NCI-H1092 treated with DMSO at 0.1 percent for 48 hours (cell line): Measurements from ENCODE around the gene CIROP.
"Not testable (repeated sequence)": the region's sequence is repeated elsewhere in the genome, so short reads cannot be mapped to it uniquely, and the experiment has no call there.

Experiments used
- DNase-seq: peaks from one replicate; lab custom pipeline; 2025; lab: John Stamatoyannopoulos, UW

Gene CIROP

DNA sequence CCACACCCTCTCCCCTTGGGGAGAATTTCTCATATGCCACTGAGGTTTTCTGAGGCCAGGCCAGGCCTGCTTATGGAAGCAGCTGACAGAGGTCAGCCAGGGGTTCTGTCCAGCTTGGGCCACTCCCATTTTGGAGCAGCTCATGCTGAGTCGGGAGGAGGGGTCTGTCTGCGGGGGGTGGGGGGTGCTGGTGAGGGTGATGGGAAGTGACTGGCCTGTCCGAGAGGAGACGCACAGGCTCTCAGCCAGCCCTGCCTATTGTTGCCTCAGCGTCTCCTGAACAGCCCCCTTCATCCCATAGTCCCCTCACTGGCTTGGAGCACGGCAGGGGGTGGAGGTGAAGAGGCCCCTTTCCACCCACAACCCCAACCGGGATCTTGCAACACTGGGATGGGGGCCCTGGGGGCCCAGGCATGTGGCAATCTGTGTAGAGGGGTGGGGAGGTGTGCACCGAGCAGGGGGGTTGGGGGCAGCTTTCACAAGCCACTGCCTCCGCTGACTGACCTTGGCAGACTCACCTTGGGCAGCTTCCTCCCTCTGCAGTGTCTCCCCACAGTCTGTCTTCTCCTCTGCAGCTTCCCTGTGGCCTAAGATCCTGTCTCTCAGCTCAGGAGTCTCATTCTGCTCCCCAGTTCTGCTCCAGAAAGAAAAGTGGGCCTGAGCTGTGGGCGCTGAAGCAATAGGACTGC is 8.8 kb upstream of the CIROP start:
- no peak for DNase-seq

DNA sequence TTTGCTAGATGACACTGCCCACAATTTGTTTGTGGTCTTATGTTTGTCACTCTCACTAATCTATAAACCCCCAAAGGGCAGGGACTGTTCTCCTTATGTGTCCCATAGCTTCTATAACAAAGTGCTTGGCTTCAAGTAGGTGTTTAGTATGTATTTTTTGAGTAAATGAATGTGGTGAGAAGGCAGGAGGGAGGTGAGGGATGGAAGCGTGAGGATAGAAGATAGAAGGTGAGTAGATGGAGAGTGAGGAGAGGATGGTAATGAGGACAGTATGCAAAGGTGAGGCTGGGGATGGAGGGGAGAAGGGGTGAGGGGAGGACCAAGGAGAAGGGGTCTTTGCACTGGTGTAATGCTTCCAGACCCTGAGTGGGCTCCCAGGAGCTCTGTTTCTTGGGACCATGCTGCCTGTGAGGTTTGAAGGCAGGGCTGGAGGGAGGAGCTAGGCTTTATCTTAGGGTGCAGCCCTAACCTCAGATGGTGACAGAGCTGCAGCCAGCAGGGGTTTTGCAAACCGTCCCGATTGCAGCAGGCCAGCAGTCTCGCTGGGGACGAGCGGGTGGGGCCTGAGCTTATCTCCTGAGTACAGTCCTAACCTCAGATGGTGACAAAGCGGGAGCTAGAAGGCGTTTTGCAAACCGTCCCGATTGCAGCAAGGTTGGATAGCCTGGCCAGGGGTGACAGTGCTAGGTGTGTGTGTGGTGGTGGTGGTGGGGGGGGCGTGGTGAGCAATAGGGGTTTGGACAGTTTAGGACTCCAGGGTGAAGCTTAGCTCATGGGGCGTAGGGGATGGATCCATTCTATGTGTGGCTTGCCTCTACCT is 7.8 kb upstream of the CIROP start:
- DNase-seq = no peak

DNA sequence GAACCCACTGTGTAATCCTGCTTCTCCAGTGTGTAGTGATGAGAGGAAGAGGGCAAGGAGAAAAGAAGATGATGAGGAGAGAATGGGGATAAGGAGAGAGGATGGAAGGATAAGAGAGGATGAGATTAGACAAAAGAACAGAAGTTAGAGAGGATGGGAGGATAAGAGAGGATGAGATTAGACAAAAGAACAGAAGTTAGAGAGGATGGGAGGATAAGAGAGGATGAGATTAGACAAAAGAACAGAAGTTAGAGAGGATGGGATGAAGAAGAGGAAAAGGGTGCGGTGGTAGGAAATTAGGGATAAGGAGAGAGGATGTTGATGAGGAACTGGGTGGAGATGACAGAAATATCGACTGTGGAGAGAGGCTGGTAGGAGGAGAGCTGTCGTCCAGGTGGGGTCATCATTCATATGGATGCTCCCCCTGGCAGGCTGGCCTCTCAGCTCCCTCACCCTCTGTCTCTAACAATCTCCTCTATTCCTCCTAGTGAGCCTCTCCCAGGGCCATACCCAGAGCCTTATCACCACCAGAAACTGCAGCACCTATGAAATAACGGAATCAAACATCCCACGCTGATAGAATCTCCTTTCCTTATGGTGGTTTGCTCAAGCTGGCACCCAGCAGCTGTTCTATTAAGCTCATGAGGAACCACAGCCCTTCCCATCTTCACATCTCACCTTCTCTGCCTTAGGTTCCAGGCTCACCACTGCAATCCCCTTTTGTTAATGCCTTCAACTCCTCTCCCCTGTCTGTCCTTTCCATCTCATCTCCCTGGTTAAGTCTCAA is 6.0 kb upstream of the CIROP start:
- DNase-seq = no peak

DNA sequence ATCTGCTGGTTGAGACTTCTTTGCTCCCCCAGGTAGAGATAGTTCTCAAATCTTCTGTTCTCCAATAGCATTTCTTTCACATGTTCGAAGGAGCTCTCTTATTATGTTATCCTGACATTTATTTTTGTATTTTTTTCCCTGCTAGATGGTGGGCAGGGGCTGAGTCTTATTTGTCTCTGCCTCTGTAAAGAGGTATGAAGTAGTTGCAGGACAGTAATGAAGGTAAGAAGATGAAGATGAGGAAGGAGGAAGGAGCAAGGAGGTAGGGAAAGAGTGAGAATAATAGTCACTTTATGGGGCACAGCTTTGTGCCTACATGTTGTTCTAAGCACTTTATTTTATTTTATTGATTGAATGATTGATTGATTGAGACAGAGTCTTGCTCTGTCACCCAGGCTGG is 5.0 kb upstream of the CIROP start:
- no peak for DNase-seq

DNA sequence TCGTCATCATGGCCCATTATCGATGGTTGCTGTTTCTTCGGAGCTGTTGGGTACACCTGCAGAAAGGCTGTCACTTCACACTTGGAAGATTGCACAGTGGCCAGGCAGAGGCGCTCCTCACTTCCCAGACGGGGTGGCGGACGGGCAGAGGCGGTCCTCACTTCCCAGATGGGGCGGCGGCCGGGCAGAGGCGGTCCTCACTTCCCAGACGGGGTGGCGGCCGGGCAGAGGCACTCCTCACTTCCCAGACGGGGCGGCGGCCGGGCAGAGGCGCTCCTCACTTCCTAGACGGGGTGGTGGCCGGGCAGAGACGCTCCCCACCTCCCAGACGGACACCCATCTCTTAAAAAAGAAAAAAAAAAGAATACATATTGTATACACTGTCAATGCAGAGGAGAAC is 3.4 kb upstream of the CIROP start:
- DNase-seq = not testable (repeated sequence)

DNA sequence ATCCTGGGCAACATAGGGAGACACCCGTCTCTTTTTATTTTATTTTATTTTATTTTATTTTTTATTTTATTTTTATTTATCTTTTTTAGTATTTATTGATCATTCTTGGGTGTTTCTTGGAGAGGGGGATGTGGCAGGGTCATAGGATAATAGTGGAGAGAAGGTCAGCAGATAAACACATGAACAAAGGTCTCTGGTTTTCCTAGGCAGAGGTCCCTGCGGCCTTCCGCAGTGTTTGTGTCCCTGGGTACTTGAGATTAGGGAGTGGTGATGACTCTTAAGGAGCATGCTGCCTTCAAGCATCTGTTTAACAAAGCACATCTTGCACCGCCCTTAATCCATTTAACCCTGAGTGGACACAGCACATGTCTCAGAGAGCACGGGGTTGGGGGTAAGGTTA is 2.8 kb upstream of the CIROP start:
- DNase-seq = not testable (repeated sequence)

DNA sequence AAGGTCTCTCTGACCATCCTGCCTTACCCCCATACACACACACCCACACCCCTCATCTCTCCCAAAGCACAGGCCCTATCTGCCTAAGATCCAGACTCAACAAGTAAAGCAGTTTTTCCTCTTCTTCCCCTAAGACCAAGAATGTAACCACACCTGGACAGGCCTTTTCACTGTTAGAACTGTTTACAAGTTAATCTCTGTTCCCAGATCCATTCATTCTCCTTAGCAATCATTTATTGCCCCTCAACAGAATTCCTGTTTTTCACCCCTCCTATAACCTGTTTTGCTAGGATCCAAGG is 1.9 kb upstream of the CIROP start:
- DNase-seq = no peak

DNA sequence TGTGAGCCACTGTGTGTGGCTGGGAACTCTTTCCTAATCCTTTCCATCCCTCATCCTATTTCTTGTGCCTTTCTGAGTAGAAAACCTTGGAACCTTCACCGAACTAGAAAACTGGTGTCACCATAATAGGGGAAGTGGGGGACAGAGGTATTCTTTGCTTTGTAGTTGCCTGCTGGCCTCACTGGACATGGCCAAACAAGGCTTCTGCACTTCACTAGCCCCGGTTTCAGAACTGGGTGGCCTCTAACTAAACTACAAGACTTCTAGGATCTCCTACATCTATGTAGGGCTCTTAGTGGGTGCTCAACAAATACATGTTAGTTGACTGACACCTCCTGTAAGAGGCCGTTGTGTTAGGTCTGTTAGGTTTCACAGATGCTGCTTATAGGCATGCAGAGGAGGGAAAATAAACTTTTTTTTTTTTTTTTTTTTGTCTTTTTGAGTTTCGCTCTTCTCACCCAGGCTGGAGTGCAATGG is 597 bp upstream of the CIROP start:
- no peak for DNase-seq

DNA sequence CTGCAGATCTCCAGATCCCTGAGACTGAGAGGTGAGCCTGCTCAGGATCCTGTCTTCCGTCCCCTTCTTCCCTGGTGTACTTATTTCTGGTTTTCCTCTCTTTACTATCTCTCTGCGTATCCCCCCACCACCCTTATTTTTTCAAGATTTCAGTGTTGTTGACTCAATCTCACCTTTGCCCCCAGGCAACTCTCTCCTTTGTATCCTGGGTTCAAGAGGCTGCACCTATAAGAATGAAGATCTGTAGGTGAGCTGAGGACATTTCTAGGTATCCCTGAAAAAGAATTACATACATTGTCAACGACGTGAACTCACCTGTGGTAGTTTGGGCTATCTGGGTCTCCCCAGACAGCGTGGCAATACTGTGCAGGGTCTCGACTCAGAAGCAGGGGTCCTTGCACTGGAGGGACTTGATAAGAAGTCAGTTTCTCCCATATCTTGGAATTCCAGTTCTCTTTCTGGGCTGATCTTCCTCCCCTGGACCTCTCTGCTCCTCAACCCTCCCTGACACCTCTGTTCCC is 659 bp downstream of the CIROP start:
- DNase-seq = no peak

DNA sequence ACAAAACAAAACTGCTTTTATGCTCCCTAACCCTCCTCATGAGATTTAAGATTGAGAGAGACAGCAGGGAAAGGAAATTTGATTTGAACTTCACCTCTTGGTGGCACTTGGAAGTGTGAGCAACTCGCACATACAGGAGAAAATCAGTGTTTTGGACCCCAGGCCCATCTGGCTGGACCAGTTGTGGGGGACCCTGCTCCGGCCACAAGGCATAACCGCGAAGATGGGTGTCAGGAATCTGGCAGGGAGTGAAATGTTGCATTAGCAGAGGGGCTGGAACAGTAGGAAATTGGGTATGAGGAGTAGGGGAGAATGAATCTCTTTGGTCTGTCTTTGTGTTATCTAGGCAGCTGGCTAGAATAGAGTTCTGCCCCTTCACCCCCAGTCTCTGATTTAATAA is 1.2 kb downstream of the CIROP start:
- DNase-seq = no peak

DNA sequence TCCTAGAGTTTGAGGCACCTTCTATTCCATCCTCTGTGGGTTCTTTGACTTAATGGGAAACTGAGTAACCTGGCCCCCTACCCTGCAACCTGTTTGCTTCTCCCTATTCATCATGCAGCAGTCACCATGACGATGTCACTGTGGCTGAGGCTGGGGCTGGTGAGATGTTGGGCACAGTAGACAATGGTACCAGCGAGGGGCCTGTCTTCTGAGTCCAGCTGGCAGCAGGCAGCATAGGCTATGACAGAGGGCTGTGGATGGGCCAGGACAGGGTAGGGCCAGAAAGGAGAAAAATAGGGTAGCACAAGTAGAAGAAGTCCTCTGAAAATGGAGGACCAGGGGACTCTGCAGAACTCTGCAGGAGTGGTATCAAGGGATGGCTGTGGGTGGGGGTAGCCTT is 2.0 kb downstream of the CIROP start:
- DNase-seq = no peak

DNA sequence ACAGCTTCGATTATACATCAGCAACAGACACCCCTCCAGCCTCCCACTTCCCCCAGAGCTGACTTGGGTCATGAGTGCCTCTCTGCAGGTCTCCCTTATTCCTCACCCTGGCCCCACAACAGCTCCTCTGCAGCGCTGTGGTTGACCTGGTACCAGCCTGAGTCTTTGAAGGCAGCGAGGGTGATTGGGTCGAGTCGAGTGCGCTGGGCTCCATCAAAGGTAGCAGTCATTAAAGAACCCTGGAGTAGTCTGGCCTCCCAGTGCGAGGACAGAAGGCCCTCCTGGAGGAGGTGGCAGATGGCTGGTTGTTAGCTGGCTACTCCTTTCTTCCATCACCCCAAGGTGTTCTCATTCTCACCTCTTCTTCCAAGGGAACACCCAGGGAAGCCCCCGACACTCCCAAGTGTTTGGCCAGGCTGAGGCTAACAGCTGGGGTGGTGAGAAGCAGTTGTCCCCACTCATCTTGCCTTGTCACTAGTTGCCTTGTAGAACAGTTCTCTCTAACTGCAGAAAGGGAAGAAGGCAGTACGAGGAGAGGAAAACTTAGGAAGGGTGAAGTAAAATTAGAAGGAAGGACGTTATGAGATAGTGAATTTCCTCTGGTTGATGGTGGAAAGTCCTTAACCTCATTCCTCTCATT is 2.7 kb downstream of the CIROP start:
- no peak for DNase-seq

DNA sequence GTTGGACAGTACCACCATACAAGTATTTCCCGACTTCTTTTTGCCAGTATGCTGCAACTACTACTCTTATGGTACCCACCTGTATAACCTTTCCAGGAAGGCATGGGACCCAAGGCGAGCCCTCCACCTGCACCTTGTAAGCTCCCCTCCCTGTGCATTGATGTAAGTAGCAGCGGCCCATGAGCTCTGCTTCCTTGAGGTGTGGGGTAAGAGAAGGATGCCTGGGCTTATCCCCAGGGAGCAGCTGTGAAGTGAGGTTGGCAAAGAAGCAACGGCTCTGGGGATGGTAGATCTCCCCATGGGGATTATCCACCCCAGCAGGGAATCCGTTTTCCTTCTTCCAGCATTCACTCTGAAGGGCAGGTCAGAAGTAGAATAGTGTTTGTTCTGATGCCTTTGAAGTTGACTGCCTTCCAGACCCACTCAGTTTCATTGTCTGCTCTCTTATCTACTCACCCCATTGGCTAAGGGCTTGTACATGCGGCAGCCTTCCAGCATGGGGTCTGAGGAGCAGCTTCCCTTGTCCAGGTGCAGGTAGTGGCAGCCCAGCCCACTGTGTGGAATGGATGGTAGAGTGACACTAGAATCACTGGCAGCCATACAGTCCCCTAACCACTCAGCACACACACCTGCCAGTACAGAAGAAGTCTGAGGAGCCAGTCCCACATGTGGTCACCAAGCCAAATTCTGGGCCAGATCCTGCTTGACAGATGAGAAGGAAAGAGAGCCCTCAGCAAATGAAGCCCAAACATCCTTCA is 3.4 kb downstream of the CIROP start:
- DNase-seq = no peak

DNA sequence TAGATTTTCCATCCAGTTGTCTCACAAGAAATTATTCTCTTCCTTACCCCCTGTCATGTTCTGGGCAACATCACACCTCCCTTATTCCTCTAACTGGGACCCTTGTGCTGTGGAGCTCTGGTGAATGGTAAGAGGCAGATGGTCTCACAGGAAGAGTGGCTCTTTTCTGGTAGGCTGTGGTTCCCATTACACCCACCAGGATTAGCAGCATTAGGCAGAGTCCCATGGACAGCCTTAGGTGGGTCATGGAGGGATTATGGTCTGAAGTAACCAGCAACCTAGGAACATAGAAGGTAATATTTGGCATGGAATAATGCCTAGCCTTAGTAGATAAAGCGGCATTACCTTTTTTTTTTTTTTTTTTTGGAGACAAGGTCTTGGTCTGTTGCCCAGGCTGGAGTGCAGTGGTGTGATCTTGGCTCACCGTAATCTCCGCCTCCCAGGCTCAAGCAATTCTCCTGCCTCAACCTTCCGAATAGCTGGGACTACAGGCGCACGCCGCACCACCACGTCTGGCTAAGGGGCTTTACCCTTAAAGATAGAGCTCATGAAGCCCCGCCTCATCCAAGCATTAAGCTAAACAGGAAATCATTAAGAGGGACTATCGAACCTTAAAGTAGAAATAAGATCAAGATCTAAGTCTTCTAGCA is 5.5 kb downstream of the CIROP start:
- no peak for DNase-seq

DNA sequence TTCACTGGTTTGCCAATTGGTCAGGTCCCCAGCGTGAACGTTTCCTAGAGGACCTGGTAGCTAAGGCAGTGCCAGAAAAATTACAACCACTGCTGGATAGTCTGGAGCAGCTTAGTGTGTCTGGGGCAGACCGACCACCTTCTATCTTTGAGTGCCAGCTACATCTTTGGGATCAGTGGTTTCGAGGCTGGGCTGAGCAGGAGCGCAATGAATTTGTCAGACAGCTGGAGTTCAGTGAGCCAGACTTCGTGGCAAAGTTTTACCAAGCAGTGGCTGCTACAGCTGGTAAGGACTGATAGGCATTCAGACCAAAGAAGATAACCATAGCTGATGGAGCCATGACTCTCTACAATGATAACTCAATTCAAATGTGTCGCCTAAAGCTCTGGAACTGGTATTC is 7.0 kb downstream of the CIROP start:
- DNase-seq = no peak

DNA sequence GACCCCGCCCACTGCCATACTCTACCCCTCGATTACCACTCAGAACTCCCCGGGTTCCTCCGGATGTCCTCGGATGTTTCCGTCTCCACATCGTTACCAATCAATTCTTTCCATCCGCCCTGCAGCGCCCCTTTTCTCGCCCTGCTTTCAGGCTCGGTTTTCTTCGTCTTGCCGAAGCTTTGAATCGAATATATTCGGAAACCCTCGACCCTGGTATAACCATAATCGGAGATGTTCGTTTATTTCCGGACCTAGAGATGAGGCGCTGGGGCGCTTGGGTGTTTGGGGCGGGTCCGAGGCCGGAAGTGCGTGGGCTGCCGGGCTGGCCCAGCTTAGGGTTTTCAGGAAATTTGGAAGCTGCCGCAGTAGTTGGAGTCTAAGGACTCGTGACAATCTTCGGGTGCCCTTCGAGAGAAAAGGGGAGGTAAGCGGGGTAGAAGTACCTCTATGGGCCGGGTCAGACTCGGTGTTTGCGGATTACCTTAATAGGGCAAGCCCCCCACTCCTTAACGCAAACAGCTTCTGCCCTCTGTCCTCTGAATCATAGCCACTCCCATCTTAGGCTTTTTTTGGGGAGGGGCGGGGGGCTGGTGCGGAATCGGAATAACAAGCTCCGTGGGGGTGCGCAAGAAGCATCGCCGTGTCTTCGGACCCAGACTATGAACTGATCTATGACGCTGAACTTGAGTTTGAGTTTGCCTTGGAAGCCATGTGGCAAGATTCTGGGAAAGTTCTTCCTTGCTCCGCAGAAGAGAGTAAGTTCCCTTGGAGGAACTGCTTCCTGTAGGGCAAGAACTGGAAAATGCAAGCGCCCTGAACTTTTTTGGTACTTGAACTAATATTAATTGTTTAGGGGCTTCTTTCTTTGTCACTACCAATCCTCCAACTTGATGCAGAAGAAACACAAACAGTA is 9.3 kb downstream of the CIROP start, which contains the start of gene C14orf119:
Gene C14orf119, plus strand, starts transcription at position 310 of the 913 bp plus-strand sequence. CDS start 2,154 bp downstream, outside the sequence.
- no peak for DNase-seq

DNA sequence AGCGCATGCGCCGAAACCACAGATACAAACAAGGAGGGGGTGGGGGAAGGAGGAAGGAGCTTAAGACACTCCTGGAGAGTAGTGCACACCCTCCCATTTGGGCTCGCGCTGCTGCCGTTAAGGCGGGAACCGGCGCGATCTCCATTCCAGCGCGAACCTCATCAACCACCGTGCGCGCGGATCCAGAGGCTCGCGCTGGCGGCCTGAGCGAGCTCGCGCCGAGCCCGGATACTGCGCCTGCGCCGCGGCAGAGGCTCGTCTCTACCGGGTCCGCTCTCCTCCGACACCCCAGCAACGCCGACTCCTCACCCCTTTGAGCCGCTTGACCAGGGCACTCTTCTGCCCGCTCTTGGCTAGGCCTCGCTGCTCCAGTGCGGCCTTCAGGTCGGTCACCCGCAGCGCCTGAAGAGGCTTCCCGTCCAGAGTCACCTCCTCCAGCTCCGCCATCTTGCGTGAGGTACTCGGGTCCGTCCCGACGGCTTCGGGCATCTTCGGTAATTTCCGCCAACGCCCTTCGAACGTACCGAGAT is 10.1 kb downstream of the CIROP start, which contains the start of gene ACIN1:
Gene ACIN1, minus strand, starts transcription at position 471 of the 530 bp plus-strand sequence. Its CDS starts 24 bp downstream, at position 447.
- DNase-seq = no peak

DNA sequence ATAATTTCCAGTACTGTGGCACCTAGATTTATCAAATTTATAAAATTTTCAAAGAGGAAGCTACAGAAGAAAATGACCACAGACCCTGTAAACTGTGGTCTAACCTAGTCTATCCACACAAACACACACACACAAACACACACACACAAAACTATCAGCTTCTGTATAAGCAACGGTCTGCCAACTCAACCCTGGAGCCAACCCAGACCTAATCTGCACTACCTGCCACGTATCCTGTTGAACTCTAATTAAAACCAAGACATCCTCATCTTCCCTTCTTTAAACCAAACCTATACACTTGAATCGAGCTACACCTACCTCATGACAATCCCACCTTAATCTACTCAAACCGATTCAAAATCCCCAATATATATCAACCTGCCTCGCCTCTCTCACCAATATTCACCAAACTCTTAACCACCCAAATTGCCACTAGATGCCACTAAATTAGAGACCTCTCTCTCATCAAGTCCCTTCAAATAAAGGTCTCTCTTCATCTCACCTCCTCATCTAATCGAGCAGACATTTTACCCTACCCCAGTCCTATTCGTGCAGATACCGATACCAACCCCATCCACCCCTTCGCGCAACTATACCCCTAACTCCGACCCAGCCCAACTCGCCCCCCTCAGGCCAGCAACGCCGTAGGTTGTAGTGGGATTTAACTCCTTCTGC is 10.7 kb downstream of the CIROP start:
- no peak for DNase-seq

DNA sequence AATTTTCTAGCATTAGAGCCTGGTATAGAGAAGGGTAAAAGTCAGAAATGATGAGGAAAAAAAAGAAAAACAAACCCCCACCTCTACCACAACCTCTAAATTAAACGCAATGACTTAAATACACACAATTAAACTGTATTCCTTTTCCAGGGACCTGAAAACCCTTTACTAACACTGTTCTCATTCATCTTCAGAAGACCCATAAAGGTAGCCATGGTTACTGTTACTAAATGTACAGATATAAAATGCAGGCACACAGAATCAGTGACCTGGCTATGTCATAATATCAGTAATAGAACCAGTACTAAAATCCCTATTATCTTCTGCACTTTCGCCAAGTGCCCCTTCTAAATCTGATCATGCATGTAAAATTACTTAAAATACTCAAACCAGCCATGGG is 11.3 kb downstream of the CIROP start:
- no peak for DNase-seq
